GM12864 (cell line): ENCODE measurements around the gene ASPSCR1.

Experiments
- DNase-seq: peaks from one replicate; pipeline ENCODE4 v3.0.0-alpha.2; 2011; ENCODE audit warnings: low read depth
- H3K4me3 ChIP-seq: 2 replicates; pipeline ENCODE4 v1.5.1; 2011; ENCODE audit warnings: mild to moderate bottlenecking, low read depth, low read length, control low read depth
- TF ChIP-seq, protein P1 (sequence below): IDR thresholded peaks from 2 replicates; pipeline ENCODE4 v1.5.1; 2011; ENCODE audit warnings: low read depth, mild to moderate bottlenecking, moderate library complexity, low read length, control low read depth, inconsistent platforms; ENCODE audit errors: missing control alignments

The ASPSCR1 gene

GRCh38 chr17:81967533-81968395 lies 9.7 kb upstream of the ASPSCR1 start:
- DNase-seq: no peak
- no peak overlapping the region for H3K4me3 ChIP-seq
- TF ChIP-seq, protein P1, sequence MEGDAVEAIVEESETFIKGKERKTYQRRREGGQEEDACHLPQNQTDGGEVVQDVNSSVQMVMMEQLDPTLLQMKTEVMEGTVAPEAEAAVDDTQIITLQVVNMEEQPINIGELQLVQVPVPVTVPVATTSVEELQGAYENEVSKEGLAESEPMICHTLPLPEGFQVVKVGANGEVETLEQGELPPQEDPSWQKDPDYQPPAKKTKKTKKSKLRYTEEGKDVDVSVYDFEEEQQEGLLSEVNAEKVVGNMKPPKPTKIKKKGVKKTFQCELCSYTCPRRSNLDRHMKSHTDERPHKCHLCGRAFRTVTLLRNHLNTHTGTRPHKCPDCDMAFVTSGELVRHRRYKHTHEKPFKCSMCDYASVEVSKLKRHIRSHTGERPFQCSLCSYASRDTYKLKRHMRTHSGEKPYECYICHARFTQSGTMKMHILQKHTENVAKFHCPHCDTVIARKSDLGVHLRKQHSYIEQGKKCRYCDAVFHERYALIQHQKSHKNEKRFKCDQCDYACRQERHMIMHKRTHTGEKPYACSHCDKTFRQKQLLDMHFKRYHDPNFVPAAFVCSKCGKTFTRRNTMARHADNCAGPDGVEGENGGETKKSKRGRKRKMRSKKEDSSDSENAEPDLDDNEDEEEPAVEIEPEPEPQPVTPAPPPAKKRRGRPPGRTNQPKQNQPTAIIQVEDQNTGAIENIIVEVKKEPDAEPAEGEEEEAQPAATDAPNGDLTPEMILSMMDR: no peak

- no peak overlapping the region for H3K4me3 ChIP-seq
- no peak for DNase-seq
- TF ChIP-seq, protein P1: no peak
Measured at GRCh38 chr17:81968396-81968745, 9.1 kb upstream of the ASPSCR1 start.

DNA sequence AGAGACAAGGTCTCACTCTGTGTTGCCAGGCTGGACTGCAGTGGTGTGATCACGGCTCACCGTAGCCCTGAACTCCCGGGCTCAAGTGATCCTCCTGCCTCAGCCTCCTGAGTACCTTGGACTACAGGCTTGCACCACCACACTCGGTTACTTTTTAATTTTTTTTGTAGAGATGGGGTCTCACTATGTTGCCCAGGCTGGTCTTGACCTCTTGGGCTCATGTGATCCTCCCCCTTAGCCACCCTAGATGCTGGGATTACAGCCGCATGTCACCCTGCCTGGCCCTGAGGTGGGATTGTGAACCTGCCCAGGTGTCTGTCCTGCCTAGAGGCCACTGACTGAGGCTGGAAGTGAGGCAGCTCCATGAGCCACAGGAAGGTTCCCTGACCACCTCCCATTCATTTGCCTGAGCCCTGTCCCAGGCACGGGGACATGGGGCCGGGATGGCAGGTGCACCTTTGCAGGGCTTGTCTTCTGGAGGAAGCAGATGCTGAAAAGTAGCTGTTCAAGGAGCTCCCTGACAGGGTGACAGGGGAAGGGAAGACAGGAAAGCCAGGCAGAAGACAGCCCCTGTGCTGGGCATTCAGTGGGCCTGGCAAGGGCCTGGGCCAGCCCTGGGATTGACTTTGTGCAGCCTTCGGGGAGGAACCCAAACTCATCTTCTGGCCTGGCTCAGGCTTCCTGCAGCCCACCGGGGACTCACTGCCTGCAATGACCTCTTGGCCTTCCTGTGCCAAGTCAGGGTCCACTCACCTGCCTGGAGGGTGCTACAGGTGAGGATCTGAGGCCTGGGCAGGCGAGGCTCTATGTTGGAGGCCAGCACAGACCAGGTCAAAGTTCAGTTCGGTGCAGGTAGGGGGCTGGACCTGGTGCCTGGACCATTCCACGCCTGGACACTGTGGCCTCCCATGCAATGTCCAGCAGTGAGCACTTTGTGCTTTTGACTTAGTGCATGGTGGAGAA lies 8.3 kb upstream of the ASPSCR1 start:
- TF ChIP-seq, protein P1: no peak
- DNase-seq: no peak
- no peak overlapping the region for H3K4me3 ChIP-seq

DNA sequence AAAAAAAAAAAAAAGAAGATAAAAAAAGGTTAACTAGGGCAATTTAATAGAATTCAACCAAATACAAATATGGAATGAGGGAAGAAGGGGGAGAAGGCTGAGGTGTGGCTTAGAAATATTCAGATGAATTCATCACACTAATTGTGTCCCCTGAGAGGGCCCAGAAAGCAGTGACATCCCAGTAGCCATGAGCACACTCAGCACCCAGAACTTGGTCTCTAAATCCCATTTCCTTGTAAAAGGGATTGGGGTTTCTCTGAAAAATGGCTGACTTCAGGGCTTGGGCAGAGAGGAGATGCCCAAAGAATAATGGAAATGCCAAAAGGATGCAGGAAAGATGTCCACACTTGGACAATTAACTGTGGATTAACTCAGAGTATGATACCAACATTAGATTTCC lies 4.0 kb upstream of the ASPSCR1 start:
- no peak overlapping the region for H3K4me3 ChIP-seq
- TF ChIP-seq, protein P1: no peak
- no peak for DNase-seq

DNA sequence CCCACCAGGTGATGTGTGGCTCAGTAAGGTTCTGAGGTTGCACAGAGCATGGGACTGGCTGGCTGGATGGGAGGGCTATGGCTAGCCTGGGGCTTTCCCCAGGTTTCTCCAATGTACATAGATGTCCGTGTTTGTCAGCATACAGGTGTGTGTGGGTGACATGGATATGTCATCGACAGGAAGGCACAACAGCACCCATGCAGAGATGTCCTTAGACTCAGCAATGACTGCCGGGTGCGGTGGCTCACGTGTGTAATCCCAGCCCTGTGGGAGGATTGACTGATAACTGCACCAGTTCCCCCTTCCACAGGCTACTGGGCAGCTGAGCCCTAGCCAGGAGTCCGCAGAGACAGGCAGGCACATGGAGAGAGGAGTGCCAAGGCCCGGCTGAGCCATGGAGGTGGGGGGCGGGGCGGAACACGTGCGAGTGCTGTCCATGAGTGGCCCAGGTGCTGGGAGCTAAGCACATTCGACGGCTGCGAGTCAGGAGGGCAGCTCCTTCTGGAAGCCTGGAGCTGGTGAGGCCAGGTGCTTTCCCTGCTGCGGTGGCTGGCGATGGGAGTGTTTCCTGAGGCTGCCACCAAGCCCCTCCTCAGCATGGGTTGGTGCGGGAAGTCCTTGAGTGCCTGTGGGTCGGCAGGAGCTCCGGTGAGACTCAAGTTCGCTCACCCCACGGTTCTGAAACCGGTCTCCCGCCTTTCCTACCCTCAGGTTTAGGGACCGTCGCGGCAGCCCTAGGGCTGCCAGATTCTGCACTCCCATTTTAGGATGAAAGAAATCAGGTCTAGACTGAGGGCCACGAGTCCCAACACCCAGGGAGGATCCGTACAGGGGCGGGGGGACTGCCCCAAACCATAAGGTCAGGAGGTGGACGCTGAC lies 858 bp upstream of the ASPSCR1 start:
- peak overlapping the region; percentile 82 for H3K4me3 ChIP-seq
- TF ChIP-seq, protein P1: no peak
- DNase-seq: no peak

DNA sequence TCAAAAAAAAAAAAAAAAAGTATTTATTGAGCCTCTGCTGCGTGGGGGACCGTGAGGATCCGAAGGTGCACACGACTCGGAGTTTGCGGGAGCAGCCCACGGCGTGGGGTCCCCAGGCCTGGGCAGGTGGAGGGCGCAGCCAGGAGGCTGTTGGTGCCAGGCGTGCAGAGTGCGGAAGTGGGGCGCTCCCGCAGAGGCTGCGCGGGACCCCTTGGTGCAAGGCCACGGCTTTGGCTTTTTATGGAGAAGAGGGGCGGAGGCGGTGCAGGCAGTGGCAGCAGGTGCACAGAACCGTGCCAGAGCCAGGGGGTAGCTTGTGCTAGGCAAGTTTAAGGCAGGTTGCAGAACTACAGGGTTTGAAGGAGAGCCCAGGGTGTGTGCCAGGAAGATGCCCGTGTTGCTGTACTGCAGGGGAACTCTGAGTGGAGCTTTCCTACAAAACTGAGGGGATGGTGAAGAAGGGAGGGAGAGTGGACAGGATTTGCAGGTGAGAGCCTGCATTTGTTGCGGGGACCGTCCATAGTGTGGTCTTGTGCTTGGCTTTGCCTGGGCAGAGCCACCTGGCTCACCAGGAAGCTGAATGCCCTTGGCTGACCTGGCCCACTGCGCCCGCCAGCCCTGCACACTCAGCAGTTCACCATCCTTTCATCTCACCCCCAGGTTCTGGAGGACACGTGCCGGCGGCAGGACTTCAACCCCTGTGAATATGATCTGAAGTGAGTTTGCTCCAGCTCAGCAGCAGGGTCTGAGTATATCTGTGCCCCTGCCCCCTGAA lies 1.3 kb downstream of the ASPSCR1 start:
- peak overlapping the region; percentile 82; the same call in 1 of the 2 replicates for H3K4me3 ChIP-seq
- DNase-seq: no peak
- TF ChIP-seq, protein P1: no peak
